MG63 (cell line): ENCODE measurements around the gene MRFAP1. TPM values are rescaled to one million over a fixed set of nuclear protein-coding genes. Genes with fewer than 3 reads are reported as not detected.

ENCODE experiments used
- total RNA-seq: library from RNA; depleted of rRNA; stranded (reverse); fragments of >200 nt; shearing (Covaris generic); gene quantifications from 2 replicates; pipeline ENCODE4 v1.2.3, GENCODE V29; 2014; ENCODE audit warnings: low replicate concordance; rRNA removed

The MRFAP1 gene
- total RNA-seq, 1 experiment from 2014 or later, result 155 TPM

Other genes starting within 250 kb of the MRFAP1 start
- gene PPP2R2C, start 168.1 kb upstream of the MRFAP1 start, total RNA-seq, result 0.94 and 3.3 TPM in 2 replicates
- 2.8 and 5.0 TPM in 2 replicates for gene MAN2B2, start 65.5 kb upstream of the MRFAP1 start, total RNA-seq
- gene S100P, start 53.2 kb downstream of the MRFAP1 start, total RNA-seq, result not detected in 2 replicates
- gene MRFAP1L1, start 69.2 kb downstream of the MRFAP1 start, total RNA-seq, result 22.8 and 36.4 TPM in 2 replicates
- gene BLOC1S4, start 75.5 kb downstream of the MRFAP1 start, total RNA-seq, result 15.6 and 16.0 TPM in 2 replicates
- 2.9 and 5.2 TPM in 2 replicates for gene KIAA0232, start 142.0 kb downstream of the MRFAP1 start, total RNA-seq